Stimulated activated CD4-positive, alpha-beta T cell treated with anti-CD3 and anti-CD28 coated beads, TNF-alpha, amount 100 ng/mL, for 24 hours (primary cell): ENCODE results near the gene CTCFL.
"Not testable (repeated sequence)": the region's sequence is repeated elsewhere in the genome, so short reads cannot be mapped to it uniquely, and the experiment has no call there.

Experiments used
- DNase-seq, 3 experiments: peaks; one replicate each; pipeline ENCODE4 v3.0.0-alpha.2; 2020; ENCODE audit warnings: low read depth in 3 of 3

CTCFL gene

GRCh38 chr20:57536120-57536708 lies 11.3 kb upstream of the CTCFL start:
- DNase-seq: no peak

GRCh38 chr20:57535297-57535696 lies 10.4 kb upstream of the CTCFL start:
- no peak for DNase-seq

- no peak for DNase-seq
Observed at GRCh38 chr20:57532104-57532503, 7.2 kb upstream of the CTCFL start.

GRCh38 chr20:57530327-57530981 lies 5.5 kb upstream of the CTCFL start:
- DNase-seq: no peak

- DNase-seq: no peak
Observed at GRCh38 chr20:57529810-57530209, 4.9 kb upstream of the CTCFL start.

- no peak for DNase-seq
Observed at GRCh38 chr20:57529160-57529585, 4.2 kb upstream of the CTCFL start.

- DNase-seq: no peak
Observed at GRCh38 chr20:57528148-57528547, 3.2 kb upstream of the CTCFL start.

GRCh38 chr20:57527728-57528127 lies 2.8 kb upstream of the CTCFL start:
- no peak for DNase-seq

- no peak for DNase-seq
Observed at GRCh38 chr20:57526885-57527460, 2.0 kb upstream of the CTCFL start.

- no peak for DNase-seq
Observed at GRCh38 chr20:57526087-57526884, 1.3 kb upstream of the CTCFL start.

- DNase-seq: no peak
Observed at GRCh38 chr20:57525328-57526086, 567 bp upstream of the CTCFL start.

- DNase-seq: no peak
Observed at GRCh38 chr20:57523782-57524181, 1.2 kb downstream of the CTCFL start.

- no peak for DNase-seq
Observed at GRCh38 chr20:57522380-57523140, 2.4 kb downstream of the CTCFL start.

GRCh38 chr20:57517904-57518303 lies 7.0 kb downstream of the CTCFL start:
- no peak for DNase-seq

- DNase-seq: peak in 1 of 3 experiments; percentile 5
Observed at GRCh38 chr20:57514273-57514751, 10.6 kb downstream of the CTCFL start.

- no peak for DNase-seq
Observed at GRCh38 chr20:57513199-57513598, 11.7 kb downstream of the CTCFL start.

GRCh38 chr20:57512432-57512831 lies 12.5 kb downstream of the CTCFL start:
- no peak for DNase-seq

GRCh38 chr20:57511709-57512108 lies 13.2 kb downstream of the CTCFL start:
- DNase-seq: not testable (repeated sequence)

GRCh38 chr20:57509665-57510237 lies 15.2 kb downstream of the CTCFL start:
- DNase-seq: no peak

- no peak for DNase-seq
Observed at GRCh38 chr20:57508831-57509230, 16.1 kb downstream of the CTCFL start.

- no peak for DNase-seq
Observed at GRCh38 chr20:57508381-57508780, 16.6 kb downstream of the CTCFL start.
